Muscle layer of duodenum (tissue), 2 donors: ENCODE data around the gene LRRC49.
"Not testable (repeated sequence)": the region's sequence is repeated elsewhere in the genome, so short reads cannot be mapped to it uniquely, and the experiment has no call there.

Experiments used
- H3K27ac ChIP-seq: one replicate; pipeline ENCODE4 v1.7.0; 2013; ENCODE audit warnings: mild to moderate bottlenecking, low read length
- H3K27me3 ChIP-seq: one replicate; pipeline ENCODE4 v1.7.0; 2013; ENCODE audit warnings: low read depth, mild to moderate bottlenecking, control low read depth, low read length
- H3K36me3 ChIP-seq, 2 donors: one replicate each; pipeline ENCODE4 v1.7.0; 2013; ENCODE audit warnings: low read length in 2 of 2, control low read depth in 1 of 2, mild to moderate bottlenecking in 1 of 2; ENCODE audit not compliant: insufficient read depth in 2 of 2, control insufficient read depth in 1 of 2
- H3K4me1 ChIP-seq, 2 donors: one replicate each; pipeline ENCODE4 v1.7.0; 2013; ENCODE audit warnings: low read length in 2 of 2, mild to moderate bottlenecking in 2 of 2, control low read depth in 1 of 2, moderate library complexity in 1 of 2; ENCODE audit not compliant: insufficient read depth in 2 of 2, control insufficient read depth in 1 of 2
- H3K4me3 ChIP-seq, 2 donors: one replicate each; pipeline ENCODE4 v1.7.0; 2013; ENCODE audit warnings: low read length in 2 of 2, low read depth in 1 of 2, mild to moderate bottlenecking in 1 of 2
- H3K9me3 ChIP-seq, 2 donors: one replicate each; pipeline ENCODE4 v1.7.0; 2013; ENCODE audit warnings: low read length in 2 of 2, control low read depth in 1 of 2, mild to moderate bottlenecking in 1 of 2; ENCODE audit not compliant: control insufficient read depth in 1 of 2
- donor health status: healthy.

Gene LRRC49

GRCh38 chr15:71046146-71046545, 153.5 kb downstream of the LRRC49 start:
- not testable (repeated sequence) for H3K4me3 ChIP-seq, H3K4me1 ChIP-seq, H3K36me3 ChIP-seq, H3K9me3 ChIP-seq, H3K27me3 ChIP-seq, H3K27ac ChIP-seq

DNA sequence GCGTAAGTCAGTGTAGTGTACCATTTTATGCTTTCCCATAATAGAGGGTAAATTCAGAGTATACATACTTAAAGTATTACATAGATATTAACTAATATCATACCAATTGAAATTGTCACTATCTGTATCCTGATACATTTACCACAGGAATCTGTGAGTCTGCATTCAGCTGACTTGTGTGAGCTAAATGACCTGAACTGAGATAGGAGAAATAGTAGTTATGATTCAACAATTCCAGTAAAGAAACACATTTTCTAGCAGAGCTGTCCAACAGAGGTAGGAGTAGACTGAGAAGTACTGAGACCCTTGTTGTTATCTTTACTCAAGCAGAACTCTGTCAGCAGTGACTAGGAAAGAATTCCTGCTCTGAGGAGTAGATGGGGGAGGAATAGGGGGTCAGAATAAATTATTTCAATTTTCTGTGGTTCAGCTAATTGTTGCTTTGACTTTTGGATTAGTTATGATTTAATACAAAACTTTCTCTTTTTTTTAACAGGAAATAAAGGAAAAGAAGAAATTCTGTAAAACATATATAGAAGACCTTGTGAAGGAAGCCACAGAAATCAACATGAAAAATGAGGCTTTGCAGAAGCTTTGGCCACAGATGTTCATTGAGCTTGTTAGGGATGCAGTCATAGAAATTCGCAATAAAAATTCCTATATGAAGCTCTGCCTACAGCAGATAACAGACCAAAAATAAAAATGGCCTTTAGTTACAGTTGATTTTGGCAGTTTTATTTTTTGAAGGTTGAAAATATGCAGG, 156.5 kb downstream of the LRRC49 start:
- no peaks in the 10 kb centered on the region for H3K4me1 ChIP-seq
- H3K27me3 ChIP-seq: no peaks in the 10 kb centered on the region
- H3K27ac ChIP-seq: no peak overlapping the region
- H3K4me3 ChIP-seq: no peak overlapping the region
- no peaks in the 10 kb centered on the region for H3K9me3 ChIP-seq
- peaks cover 0 to 7% of the 10 kb centered on the region in 2 donors for H3K36me3 ChIP-seq

- Histone ChIP-seq H3K9me3 (no peaks in the 10 kb centered on the region), H3K4me1 (no peaks in the 10 kb centered on the region), H3K36me3 (peaks cover 0 to 7% of the 10 kb centered on the region in 2 donors), H3K27me3 (no peaks in the 10 kb centered on the region), H3K27ac (no peak overlapping the region), H3K4me3 (no peak overlapping the region)
Observed at GRCh38 chr15:71049706-71050422, 157.2 kb downstream of the LRRC49 start.

GRCh38 chr15:71050461-71050860, 157.8 kb downstream of the LRRC49 start:
- Histone ChIP-seq H3K27me3 (no peaks in the 10 kb centered on the region), H3K4me1 (no peaks in the 10 kb centered on the region), H3K27ac (no peak overlapping the region), H3K36me3 (peaks cover 0 to 7% of the 10 kb centered on the region in 2 donors), H3K4me3 (no peak overlapping the region), H3K9me3 (no peaks in the 10 kb centered on the region)

- Histone ChIP-seq H3K27ac (no peak overlapping the region), H3K4me1 (no peaks in the 10 kb centered on the region), H3K9me3 (no peaks in the 10 kb centered on the region), H3K27me3 (no peaks in the 10 kb centered on the region), H3K4me3 (no peak overlapping the region), H3K36me3 (peaks cover 0 to 7% of the 10 kb centered on the region in 2 donors)
Observed at GRCh38 chr15:71051539-71051938, 158.9 kb downstream of the LRRC49 start.

GRCh38 chr15:71052356-71052755, 159.7 kb downstream of the LRRC49 start:
- no peaks in the 10 kb centered on the region for H3K9me3 ChIP-seq
- H3K27ac ChIP-seq: no peak overlapping the region
- peaks cover 0 to 7% of the 10 kb centered on the region in 2 donors for H3K36me3 ChIP-seq
- no peaks in the 10 kb centered on the region for H3K27me3 ChIP-seq
- H3K4me1 ChIP-seq: no peaks in the 10 kb centered on the region
- H3K4me3 ChIP-seq: no peak overlapping the region

GRCh38 chr15:71054286-71054952, 161.8 kb downstream of the LRRC49 start:
- Histone ChIP-seq H3K27me3 (no peaks in the 10 kb centered on the region), H3K4me3 (no peak overlapping the region), H3K4me1 (no peaks in the 10 kb centered on the region), H3K27ac (no peak overlapping the region), H3K9me3 (peaks cover 0 to 6% of the 10 kb centered on the region in 2 donors), H3K36me3 (peaks cover 0 to 7% of the 10 kb centered on the region in 2 donors)

- no peaks in the 10 kb centered on the region for H3K4me1 ChIP-seq
- H3K36me3 ChIP-seq: peaks cover 0 to 1% of the 10 kb centered on the region in 2 donors
- peaks cover 0 to 6% of the 10 kb centered on the region in 2 donors for H3K9me3 ChIP-seq
- H3K27me3 ChIP-seq: no peaks in the 10 kb centered on the region
- H3K27ac ChIP-seq: no peak overlapping the region
- H3K4me3 ChIP-seq: no peak overlapping the region
Observed at GRCh38 chr15:71055461-71055860, 162.8 kb downstream of the LRRC49 start.

DNA sequence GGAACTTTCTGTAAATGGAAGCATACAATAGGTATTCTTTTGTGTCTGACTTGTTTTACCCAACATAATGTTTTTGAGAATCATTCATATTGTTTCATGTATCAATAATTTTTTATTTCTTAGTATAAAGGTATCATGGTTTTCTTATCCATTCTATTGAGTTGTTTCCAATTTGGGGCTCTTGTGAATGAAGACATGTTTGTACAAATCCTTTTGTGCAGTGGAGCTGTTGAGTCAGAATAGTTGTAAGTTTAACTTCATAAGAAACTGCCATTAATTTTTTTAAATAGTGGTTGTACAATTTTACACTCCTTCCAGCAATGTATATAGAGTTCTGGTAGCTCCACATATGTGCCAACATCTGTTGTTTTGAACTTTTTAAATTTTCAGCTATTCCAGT, 163.5 kb downstream of the LRRC49 start:
- no peaks in the 10 kb centered on the region for H3K27me3 ChIP-seq
- H3K4me1 ChIP-seq: no peaks in the 10 kb centered on the region
- no peak overlapping the region for H3K4me3 ChIP-seq
- no peak overlapping the region for H3K27ac ChIP-seq
- peaks cover 0 to 6% of the 10 kb centered on the region in 2 donors for H3K9me3 ChIP-seq
- H3K36me3 ChIP-seq: no peaks in the 10 kb centered on the region

DNA sequence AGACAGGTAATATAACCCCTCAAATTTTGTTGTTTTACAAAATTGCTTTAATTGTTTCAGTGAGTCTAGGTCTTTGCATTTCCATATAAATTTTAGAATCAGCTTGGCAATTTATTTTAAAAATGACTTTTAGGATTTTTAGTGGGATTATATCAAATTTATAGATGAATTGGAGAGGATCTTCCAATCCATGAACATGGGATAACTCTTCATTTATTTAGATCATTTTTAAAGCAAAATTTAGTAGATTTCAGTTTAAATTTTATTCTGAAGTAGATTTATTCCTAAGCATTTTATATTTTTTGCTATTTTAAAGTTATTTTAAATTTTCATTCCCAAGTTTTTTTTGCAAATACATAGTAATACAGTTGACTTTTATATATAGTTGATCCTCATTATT, 164.5 kb downstream of the LRRC49 start:
- no peaks in the 10 kb centered on the region for H3K36me3 ChIP-seq
- no peaks in the 10 kb centered on the region for H3K27me3 ChIP-seq
- H3K4me3 ChIP-seq: no peak overlapping the region
- H3K4me1 ChIP-seq: no peaks in the 10 kb centered on the region
- no peak overlapping the region for H3K27ac ChIP-seq
- H3K9me3 ChIP-seq: peaks cover 0 to 6% of the 10 kb centered on the region in 2 donors

DNA sequence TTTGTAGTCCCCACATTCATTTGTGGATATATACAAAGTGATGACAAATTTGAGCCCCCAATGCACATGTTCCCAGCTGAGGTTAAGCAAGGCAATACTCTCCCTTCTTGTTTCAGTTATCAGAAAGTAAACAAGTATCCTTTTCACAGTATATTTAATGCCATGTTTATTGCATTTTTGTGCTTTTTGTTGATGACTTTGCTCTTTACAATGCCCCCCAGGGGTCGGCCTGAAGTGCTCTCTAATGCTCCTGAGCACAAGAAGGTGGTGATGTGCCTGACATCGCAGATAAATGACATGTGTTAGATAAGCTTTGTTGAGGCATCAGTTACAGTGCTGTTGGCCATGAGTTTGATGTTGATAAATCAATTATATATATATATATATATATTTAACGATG, 165.0 kb downstream of the LRRC49 start:
- Histone ChIP-seq H3K9me3 (peaks cover 0 to 6% of the 10 kb centered on the region in 2 donors), H3K4me3 (no peak overlapping the region), H3K4me1 (no peaks in the 10 kb centered on the region), H3K36me3 (no peaks in the 10 kb centered on the region), H3K27ac (no peak overlapping the region), H3K27me3 (no peaks in the 10 kb centered on the region)
